DMS153 treated with DMSO at 0.1 percent for 48 hours (cell line): ENCODE measurements around the gene PIK3CG.
A peak's percentile ranks its signal among the peaks of the same experiment; 100 is the strongest.
"Not testable (repeated sequence)": the region's sequence is repeated elsewhere in the genome, so short reads cannot be mapped to it uniquely, and the experiment has no call there.

Experiments
- DNase-seq: peaks from one replicate; lab custom pipeline; 2025; ENCODE audit not compliant: unreplicated experiment; lab: John Stamatoyannopoulos, UW

The PIK3CG gene

GRCh38 chr7:106936236-106936635 lies 71.2 kb downstream of the PIK3CG start:
- no peak for DNase-seq

- DNase-seq, result not testable (repeated sequence)
Measured at GRCh38 chr7:106938122-106938521, 73.0 kb downstream of the PIK3CG start.

GRCh38 chr7:106938803-106939202 lies 73.7 kb downstream of the PIK3CG start:
- DNase-seq, result no peak

- DNase-seq, result no peak
Measured at GRCh38 chr7:106944035-106944665, 79.1 kb downstream of the PIK3CG start.

- peak; percentile 48 for DNase-seq
Measured at GRCh38 chr7:106947244-106947728, 82.2 kb downstream of the PIK3CG start.

- DNase-seq, result no peak
Measured at GRCh38 chr7:106952001-106952657, 87.0 kb downstream of the PIK3CG start.

- DNase-seq, result no peak
Measured at GRCh38 chr7:106952658-106953231, 87.7 kb downstream of the PIK3CG start.

GRCh38 chr7:106954840-106955239 lies 89.8 kb downstream of the PIK3CG start:
- DNase-seq, result no peak

GRCh38 chr7:106955857-106956256 lies 90.8 kb downstream of the PIK3CG start:
- DNase-seq, result not testable (repeated sequence)
